Measurements from ENCODE around the gene TBR1. TPM values are rescaled to one million over a fixed set of nuclear protein-coding genes. Genes with fewer than 3 reads are reported as not detected.

Gene TBR1
- total and polyA plus RNA-seq, 12 donors: not detected

GRCh38 chr2:161420406-161421074 is 4.4 kb downstream of the TBR1 start:
- no peak overlapping the region for H3K27ac ChIP-seq
- 30 to 47% methylated on average over 11 of the region's 11 CpGs for WGBS, 2 donors
- ATAC-seq (no peak), DNase-seq (no peak)
- no peaks in the 10 kb centered on the region for H3K9me3 ChIP-seq
- no peaks in the 10 kb centered on the region for H3K36me3 ChIP-seq
- H3K4me3 ChIP-seq: no peak overlapping the region
- no peak for TF ChIP-seq CTCF (IDR thresholded peaks at IDR 0.05)
- H3K27me3 ChIP-seq: peaks cover 20 to 100% (median 100%) of the 10 kb centered on the region in 7 donors
- intact Hi-C loops (cut with DNase I): loop anchor here in 1 of 10 donors (10.0 kb wide), 1 partner anchor 704 kb away; no protein-coding TSS in a partner anchor
- peaks cover 0 to 42% (median 26%) of the 10 kb centered on the region in 9 donors for H3K4me1 ChIP-seq

GRCh38 chr2:161421686-161422085 is 5.6 kb downstream of the TBR1 start:
- intact Hi-C loops (cut with DNase I): loop anchor here in 1 of 10 donors (10.0 kb wide), 1 partner anchor 703 kb away; no protein-coding TSS in a partner anchor
- TF ChIP-seq CTCF (IDR thresholded peaks at IDR 0.05): no peak
- WGBS, 2 donors: 18 to 29% methylated on average over 2 of the region's 2 CpGs
- Histone ChIP-seq H3K36me3 (no peaks in the 10 kb centered on the region), H3K4me3 (no peak overlapping the region), H3K9me3 (no peaks in the 10 kb centered on the region), H3K27ac (no peak overlapping the region), H3K4me1 (peaks cover 0 to 31% (median 22%) of the 10 kb centered on the region in 9 donors), H3K27me3 (peaks cover 21 to 100% (median 100%) of the 10 kb centered on the region in 7 donors)
- DNase-seq (no peak), ATAC-seq (no peak)

- Histone ChIP-seq H3K4me1 (peaks cover 0 to 36% (median 26%) of the 10 kb centered on the region in 9 donors), H3K36me3 (no peaks in the 10 kb centered on the region), H3K27me3 (peaks cover 31 to 100% (median 100%) of the 10 kb centered on the region in 7 donors), H3K9me3 (no peaks in the 10 kb centered on the region), H3K4me3 (peak overlapping the region in 4 of 10 donors; percentile 8 to 40 (median 38)), H3K27ac (no peak overlapping the region)
- intact Hi-C loops (cut with DNase I): loop anchor here in 1 of 10 donors (10.0 kb wide), 1 partner anchor 702 kb away; no protein-coding TSS in a partner anchor
- ATAC-seq (no peak), DNase-seq (no peak)
- WGBS, 2 donors: 18 to 24% methylated on average over 10 to 11 of the region's 11 CpGs
- TF ChIP-seq CTCF (IDR thresholded peaks at IDR 0.05): no peak
Measured at GRCh38 chr2:161422816-161423403, 6.8 kb downstream of the TBR1 start.
